MM.1S (cell line): ENCODE results near the gene GID4.

Experiments
- CTCF ChIP-seq: fragments of 300-600 bp; sonication (generic); IDR thresholded peaks from 2 replicates; pipeline ENCODE4 v1.5.1; 2016; ENCODE audit warnings: antibody characterized with exemption, low read length, mixed read lengths
- EZH2 ChIP-seq: fragments of 300-600 bp; sonication (generic); optimal IDR thresholded peaks from 2 replicates; pipeline ENCODE3; 2017; ENCODE audit warnings: low read depth, mild to moderate bottlenecking, antibody characterized with exemption, low read length, mixed read lengths
- EZH2phosphoT487 ChIP-seq: fragments of 300-600 bp; sonication (generic); IDR thresholded peaks from 2 replicates; pipeline ENCODE4 v1.6.1; 2018; ENCODE audit warnings: antibody characterized with exemption, low read length

GRCh38 chr17:18111330-18111971 is 72.2 kb downstream of the GID4 start:
- TF ChIP-seq CTCF (no peak), EZH2 (no peak), EZH2phosphoT487 (no peak)
